Activated T-cell treated with anti-CD3 and anti-CD28 coated beads, Interleukin-2, amount 50 U/mL, for 72 hours (primary cell): ENCODE data around the gene TSPAN18. TPM values are rescaled to one million over a fixed set of nuclear protein-coding genes. Genes with fewer than 3 reads are reported as not detected.

Experiments
- ATAC-seq, 2 donors: fragments of 150-1000 bp; cut with Tn5 transposase; replicated peaks in 1 of 2; 2 replicates each; pipeline ENCODE4 v1.10.0; 2021; ENCODE audit warnings: moderate library complexity in 2 of 2, mild to moderate bottlenecking in 1 of 2
- DNase-seq, 2 donors: peaks; one replicate each; pipeline ENCODE4 v3.0.0; 2021 to 2022; ENCODE audit warnings: mixed read lengths in 1 of 2
- H3K27ac Mint-ChIP-seq: one replicate; pipeline ENCODE4 v1.8.0; 2022; ENCODE audit warnings: mild to moderate bottlenecking, moderate library complexity, mixed read lengths
- H3K27me3 Mint-ChIP-seq: one replicate; pipeline ENCODE4 v1.8.0; 2022; ENCODE audit warnings: low read depth, mixed read lengths
- H3K36me3 Mint-ChIP-seq, 2 donors: one replicate each; pipeline ENCODE4 v1.8.0; 2022; ENCODE audit warnings: mixed read lengths in 2 of 2, mild to moderate bottlenecking in 1 of 2; ENCODE audit not compliant: insufficient read depth in 2 of 2
- H3K4me1 Mint-ChIP-seq: one replicate; pipeline ENCODE4 v1.8.0; 2022; ENCODE audit warnings: low read depth, mixed read lengths
- H3K4me3 Mint-ChIP-seq, 2 donors: one replicate each; pipeline ENCODE4 v1.8.0; 2022; ENCODE audit warnings: mild to moderate bottlenecking in 2 of 2, mixed read lengths in 2 of 2, moderate library complexity in 2 of 2
- H3K9me3 Mint-ChIP-seq, 2 donors: one replicate each; pipeline ENCODE4 v1.8.0; 2022; ENCODE audit warnings: mixed read lengths in 2 of 2
- total RNA-seq, 2 donors: library from RNA; stranded (reverse); gene quantifications; one replicate each; pipeline ENCODE4 v1.2.3, GENCODE V29; 2022

TSPAN18 gene
- total RNA-seq, 2 donors from 2014 or later, result 1.3 to 1.8 TPM

GRCh38 chr11:44699497-44700408, 27.0 kb upstream of the TSPAN18 start:
- no peak for DNase-seq
- no peaks in the 10 kb centered on the region for H3K4me1 Mint-ChIP-seq
- H3K4me3 Mint-ChIP-seq, result no peak overlapping the region
- peaks cover 0 to 4% of the 10 kb centered on the region in 2 donors for H3K36me3 Mint-ChIP-seq
- no peak for ATAC-seq
- H3K27me3 Mint-ChIP-seq, result no peaks in the 10 kb centered on the region
- H3K27ac Mint-ChIP-seq, result no peak overlapping the region
- H3K9me3 Mint-ChIP-seq, result no peaks in the 10 kb centered on the region

DNA sequence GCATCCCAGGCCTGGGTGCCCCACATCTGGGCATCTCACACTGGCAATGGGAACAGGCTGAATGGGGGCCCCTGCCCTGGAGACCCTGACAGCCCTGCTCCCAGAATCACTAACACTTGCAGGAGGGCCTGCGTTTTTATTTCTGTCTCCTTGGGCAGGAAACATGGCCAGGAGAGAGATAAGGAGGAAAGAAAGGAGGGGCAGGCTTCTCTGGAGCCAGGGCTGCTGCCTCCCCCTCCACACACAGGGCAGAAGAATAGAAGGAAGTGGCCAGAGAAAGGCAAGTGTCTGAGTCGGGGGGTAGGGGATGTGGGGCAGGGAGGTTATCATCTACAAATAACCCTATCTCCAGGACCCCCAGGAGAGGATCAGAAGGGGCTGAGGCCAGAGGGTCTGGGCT, 25.5 kb upstream of the TSPAN18 start:
- no peaks in the 10 kb centered on the region for H3K27me3 Mint-ChIP-seq

DNA sequence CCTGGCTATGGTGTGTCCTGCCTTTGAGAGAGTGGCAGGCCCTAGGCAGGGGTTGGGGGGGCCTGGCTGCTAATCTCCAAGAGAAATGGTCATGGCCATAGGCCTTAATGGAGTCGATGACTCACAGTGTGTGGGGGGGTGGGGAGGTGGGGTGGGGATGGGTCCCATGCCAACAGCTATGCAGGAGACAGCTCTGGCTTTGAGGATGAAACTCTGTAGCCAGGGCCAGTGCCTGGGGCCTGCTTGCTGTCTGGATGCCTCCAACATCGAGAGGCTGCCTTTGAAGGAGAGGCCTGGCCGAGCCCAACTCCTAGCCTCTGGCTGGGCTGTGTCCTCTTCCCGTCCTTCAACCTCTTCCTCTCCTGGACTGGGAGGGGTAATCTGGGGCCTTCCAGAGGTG, 23.9 kb upstream of the TSPAN18 start:
- Mint-ChIP-seq H3K27ac (no peak overlapping the region), H3K27me3 (no peaks in the 10 kb centered on the region), H3K4me1 (no peaks in the 10 kb centered on the region), H3K36me3 (peaks cover 0 to 4% of the 10 kb centered on the region in 2 donors), H3K9me3 (no peaks in the 10 kb centered on the region), H3K4me3 (no peak overlapping the region)
- ATAC-seq (no peak), DNase-seq (no peak)

More for the DNA sequence above, 25.5 kb upstream of the TSPAN18 start:
- no peak overlapping the region for H3K4me3 Mint-ChIP-seq
- DNase-seq (no peak), ATAC-seq (no peak)
- H3K9me3 Mint-ChIP-seq, result no peaks in the 10 kb centered on the region
- H3K4me1 Mint-ChIP-seq, result no peaks in the 10 kb centered on the region
- no peak overlapping the region for H3K27ac Mint-ChIP-seq
- peaks cover 0 to 4% of the 10 kb centered on the region in 2 donors for H3K36me3 Mint-ChIP-seq

GRCh38 chr11:44707094-44707493, 19.7 kb upstream of the TSPAN18 start:
- Mint-ChIP-seq H3K4me1 (peaks cover 4% of the 10 kb centered on the region), H3K27ac (no peak overlapping the region), H3K27me3 (no peaks in the 10 kb centered on the region), H3K4me3 (no peak overlapping the region), H3K9me3 (peaks cover 0 to 4% of the 10 kb centered on the region in 2 donors), H3K36me3 (peaks cover 0 to 4% of the 10 kb centered on the region in 2 donors)
- DNase-seq, result no peak
- ATAC-seq, result no peak

DNA sequence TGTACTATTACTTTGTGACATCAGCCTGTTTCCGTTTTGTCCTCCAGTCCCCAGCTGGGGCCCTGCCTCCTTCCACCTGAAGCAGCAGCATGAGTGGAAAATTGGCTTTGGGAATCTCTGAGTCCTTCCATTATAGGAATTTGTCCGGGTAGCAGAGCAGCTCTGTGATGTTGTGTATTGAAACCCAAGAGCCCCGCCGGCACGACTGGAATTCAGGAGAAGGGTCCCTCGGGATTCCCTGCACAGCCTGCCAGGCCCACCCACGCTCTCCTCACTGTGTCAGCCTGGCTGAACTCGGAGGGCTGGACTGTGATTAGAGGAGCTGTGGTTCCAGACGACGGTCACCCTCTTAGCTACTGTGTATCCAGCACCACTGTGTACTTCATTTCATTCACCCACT, 18.8 kb upstream of the TSPAN18 start:
- H3K27ac Mint-ChIP-seq, result no peak overlapping the region
- peaks cover 4% of the 10 kb centered on the region for H3K4me1 Mint-ChIP-seq
- no peak overlapping the region for H3K4me3 Mint-ChIP-seq
- DNase-seq (no peak), ATAC-seq (no peak)
- H3K36me3 Mint-ChIP-seq, result peaks cover 0 to 2% of the 10 kb centered on the region in 2 donors
- peaks cover 0 to 4% of the 10 kb centered on the region in 2 donors for H3K9me3 Mint-ChIP-seq
- H3K27me3 Mint-ChIP-seq, result no peaks in the 10 kb centered on the region

GRCh38 chr11:44708523-44709280, 18.1 kb upstream of the TSPAN18 start:
- no peak overlapping the region for H3K4me3 Mint-ChIP-seq
- no peaks in the 10 kb centered on the region for H3K27me3 Mint-ChIP-seq
- peaks cover 4% of the 10 kb centered on the region for H3K4me1 Mint-ChIP-seq
- no peak for DNase-seq
- peaks cover 0 to 4% of the 10 kb centered on the region in 2 donors for H3K9me3 Mint-ChIP-seq
- ATAC-seq, result no peak
- H3K36me3 Mint-ChIP-seq, result peaks cover 0 to 2% of the 10 kb centered on the region in 2 donors
- H3K27ac Mint-ChIP-seq, result no peak overlapping the region

DNA sequence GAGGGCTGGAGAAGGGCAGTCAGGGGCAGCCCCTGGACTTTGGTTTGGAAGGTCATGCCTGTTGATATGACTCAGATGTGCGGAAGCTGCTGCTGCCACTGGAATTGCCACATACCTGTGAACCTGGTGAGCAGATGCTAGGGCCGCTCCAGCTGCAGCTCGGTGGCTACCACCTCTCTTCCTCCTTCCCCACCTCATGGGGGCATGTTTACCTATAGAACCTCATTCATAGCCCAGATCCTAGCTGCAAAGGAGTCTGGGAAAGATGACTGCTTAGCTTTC, 17.5 kb upstream of the TSPAN18 start:
- Mint-ChIP-seq H3K36me3 (no peaks in the 10 kb centered on the region), H3K27me3 (no peaks in the 10 kb centered on the region), H3K9me3 (peaks cover 0 to 4% of the 10 kb centered on the region in 2 donors), H3K4me3 (no peak overlapping the region), H3K4me1 (peaks cover 4% of the 10 kb centered on the region), H3K27ac (no peak overlapping the region)
- DNase-seq, result no peak
- ATAC-seq, result no peak

GRCh38 chr11:44709966-44710365, 16.8 kb upstream of the TSPAN18 start:
- Mint-ChIP-seq H3K4me3 (no peak overlapping the region), H3K27ac (no peak overlapping the region), H3K27me3 (no peaks in the 10 kb centered on the region), H3K36me3 (no peaks in the 10 kb centered on the region), H3K4me1 (peaks cover 4% of the 10 kb centered on the region), H3K9me3 (peaks cover under 1 to 4% of the 10 kb centered on the region in 2 donors)
- ATAC-seq (no peak), DNase-seq (no peak)

DNA sequence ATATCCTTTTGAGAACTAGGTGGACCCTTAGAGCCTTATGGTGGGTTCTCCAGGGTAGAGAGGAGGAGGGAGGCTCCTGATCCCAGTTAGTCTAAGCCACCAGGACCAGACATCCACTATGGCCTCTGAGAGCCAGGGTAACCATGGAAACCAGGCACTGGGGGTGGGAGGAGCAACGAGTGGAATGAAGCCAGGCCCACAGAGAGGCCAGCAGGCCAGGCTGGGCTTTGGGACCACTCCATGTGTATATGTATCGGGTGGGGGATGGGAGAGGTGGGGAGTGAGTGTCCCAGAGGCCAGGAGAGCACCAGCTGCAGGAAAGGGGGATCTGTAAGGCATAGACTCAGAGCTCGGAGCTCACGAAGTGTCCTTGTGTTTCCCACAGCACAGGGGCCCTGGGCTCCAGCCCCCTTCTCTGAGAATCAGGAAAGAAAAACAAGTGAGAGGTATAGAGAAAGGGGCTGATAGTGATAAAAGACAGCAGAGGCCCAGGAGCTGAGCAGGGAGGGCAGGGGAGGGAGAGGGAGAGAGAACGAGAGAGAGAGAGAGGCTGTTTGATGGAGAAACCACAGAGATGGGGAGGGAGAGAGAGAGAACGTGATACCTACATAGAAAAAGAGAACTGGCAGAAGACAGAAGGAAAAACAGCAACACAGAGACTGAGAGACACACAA, 15.5 kb upstream of the TSPAN18 start:
- Mint-ChIP-seq H3K9me3 (peaks cover 1 to 4% of the 10 kb centered on the region in 2 donors), H3K4me3 (no peak overlapping the region), H3K36me3 (no peaks in the 10 kb centered on the region), H3K4me1 (peaks cover 4% of the 10 kb centered on the region), H3K27ac (no peak overlapping the region), H3K27me3 (no peaks in the 10 kb centered on the region)
- no peak for ATAC-seq
- DNase-seq, result no peak

GRCh38 chr11:44711787-44712608, 14.8 kb upstream of the TSPAN18 start:
- peaks cover 1 to 4% of the 10 kb centered on the region in 2 donors for H3K9me3 Mint-ChIP-seq
- H3K36me3 Mint-ChIP-seq, result no peaks in the 10 kb centered on the region
- ATAC-seq, result no peak
- H3K4me3 Mint-ChIP-seq, result no peak overlapping the region
- H3K4me1 Mint-ChIP-seq, result peaks cover 4% of the 10 kb centered on the region
- no peak overlapping the region for H3K27ac Mint-ChIP-seq
- H3K27me3 Mint-ChIP-seq, result no peaks in the 10 kb centered on the region
- no peak for DNase-seq

GRCh38 chr11:44713022-44713421, 13.7 kb upstream of the TSPAN18 start:
- no peak overlapping the region for H3K4me3 Mint-ChIP-seq
- H3K27me3 Mint-ChIP-seq, result no peaks in the 10 kb centered on the region
- ATAC-seq, result no peak
- peaks cover 4% of the 10 kb centered on the region for H3K4me1 Mint-ChIP-seq
- H3K36me3 Mint-ChIP-seq, result no peaks in the 10 kb centered on the region
- no peak overlapping the region for H3K27ac Mint-ChIP-seq
- H3K9me3 Mint-ChIP-seq, result peaks cover 1 to 4% of the 10 kb centered on the region in 2 donors
- DNase-seq, result no peak

DNA sequence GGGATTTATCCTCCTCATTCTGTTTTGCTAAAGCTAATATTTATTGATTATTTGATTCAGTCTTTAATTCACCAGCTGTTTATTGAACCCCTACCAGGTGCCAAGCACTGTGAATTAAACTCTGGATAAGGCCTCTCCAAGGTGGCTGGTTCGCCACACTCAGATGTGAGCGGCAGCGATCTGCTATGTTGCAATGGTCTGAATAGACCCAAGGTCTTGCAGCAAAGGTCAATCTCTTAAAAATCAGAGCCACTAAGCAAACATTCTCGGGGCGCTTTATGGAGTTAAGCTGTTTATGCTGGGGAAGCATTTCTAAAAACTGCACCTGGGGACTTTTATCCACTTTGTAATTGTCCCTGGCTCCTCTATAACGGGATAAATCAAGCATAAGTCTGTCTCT, 10.5 kb upstream of the TSPAN18 start:
- DNase-seq (no peak), ATAC-seq (no peak)
- Mint-ChIP-seq H3K27ac (no peak overlapping the region), H3K9me3 (peaks cover 0 to 1% of the 10 kb centered on the region in 2 donors), H3K4me3 (no peak overlapping the region), H3K27me3 (no peaks in the 10 kb centered on the region), H3K4me1 (no peaks in the 10 kb centered on the region), H3K36me3 (no peaks in the 10 kb centered on the region)
